ENCODE measurements around the gene SYT17.

GRCh38 chr16:19254611-19255010 lies 86.6 kb downstream of the SYT17 start:
- TF ChIP-seq CTCF (IDR thresholded peaks at IDR 0.05) (no peak), ZFX (IDR thresholded peaks at IDR 0.05; ENCODE audit: borderline replicate concordance) (no peak)
